HepG2 (cell line): ENCODE measurements around the gene LMNA. TPM values are rescaled to one million over a fixed set of nuclear protein-coding genes. Genes with fewer than 3 reads are reported as not detected.

Experiments
- ATAC-seq: fragments of 200-7000 bp; cut with Tn5 transposase; 3 replicates; pipeline ENCODE4 v1.9.1; 2020; ENCODE audit warnings: mild to moderate bottlenecking, moderate library complexity
- BruUV-seq: library from RNA; stranded (reverse); fragments of 400-500 nt; replicated peaks from 2 replicates; lab custom pipeline; 2021; lab: Mats Ljungman, UMichigan
- CTCF ChIA-PET: fragments of 300-600 bp; formaldehyde crosslinking; extraction: SDS; loops from one replicate; lab custom pipeline; 2021; ENCODE audit warnings: low total read pairs, inconsistent platforms, low intra/inter-chr PET ratio; lab: Yijun Ruan, JAX
- POLR2A ChIA-PET: fragments of 350-600 bp; sonication (Branson Sonifier 250); formaldehyde crosslinking; loops from one replicate; lab custom pipeline; 2020; ENCODE audit warnings: antibody characterized with exemption, inconsistent platforms; lab: Yijun Ruan, JAX
- DNase-seq: peaks from one replicate; pipeline ENCODE4 v3.0.0-alpha.2; 2015; ENCODE audit warnings: low spot score
- FAIRE-seq: peaks from 3 replicates; lab custom pipeline; 2011; peaks lifted over from hg19 to GRCh38; lab: Jason Lieb, UNC
- H2AFZ ChIP-seq: one replicate; pipeline ENCODE4 v1.6.1; 2011; ENCODE audit warnings: low read length, inconsistent platforms
- H3K27ac ChIP-seq: fragments of 300-600 bp; 3 replicates; pipeline ENCODE4 v1.8.0; 2011; ENCODE audit warnings: mixed run types, mild to moderate bottlenecking, mixed read lengths, low read length, inconsistent platforms; ENCODE audit not compliant: insufficient read depth; ENCODE audit errors: extremely low read length
- H3K27me3 ChIP-seq, 2 experiments: fragments of 200-600 bp in 1 of 2; 2 replicates in 1 of 2; 3 replicates in 1 of 2; pipeline versions ENCODE4 v1.6.0 to v1.8.0; 2011; ENCODE audit warnings: low read length in 2 of 2, mild to moderate bottlenecking in 2 of 2, moderate library complexity in 2 of 2, inconsistent platforms in 1 of 2; ENCODE audit not compliant: insufficient read depth in 2 of 2, control insufficient read depth in 1 of 2
- H3K36me3 ChIP-seq, 2 experiments: fragments of 200-600 bp in 1 of 2; replicated peaks in 1 of 2; 2 replicates in 1 of 2; 3 replicates in 1 of 2; pipeline versions ENCODE4 v1.5.1 to v1.8.0; 2011; ENCODE audit warnings: low read length in 2 of 2, inconsistent platforms in 1 of 2; ENCODE audit not compliant: insufficient read depth in 2 of 2, control insufficient read depth in 1 of 2
- H3K4me1 ChIP-seq: 2 replicates; pipeline ENCODE4 v1.5.1; 2012; ENCODE audit warnings: low read length, inconsistent platforms; ENCODE audit not compliant: insufficient read depth
- H3K4me2 ChIP-seq: 2 replicates; pipeline ENCODE4 v1.6.0; 2011; ENCODE audit warnings: low read depth, low read length, inconsistent platforms
- H3K4me3 ChIP-seq, 3 experiments: fragments of 200-600 bp in 1 of 3; sonication (generic), shearing (Covaris generic) in 1 of 3; replicated peaks in 1 of 3; 2 replicates each; pipeline ENCODE4 v1.5.1; 2011 to 2016; ENCODE audit warnings: low read length in 3 of 3, inconsistent platforms in 2 of 3, low read depth in 2 of 3, mild to moderate bottlenecking in 2 of 3, control low read depth in 1 of 3, mixed read lengths in 1 of 3; ENCODE audit not compliant: insufficient read depth in 1 of 3
- H3K79me2 ChIP-seq: one replicate; pipeline ENCODE4 v1.6.1; 2011; ENCODE audit warnings: low read length, inconsistent platforms; ENCODE audit not compliant: insufficient read depth
- H3K9ac ChIP-seq: 2 replicates; pipeline ENCODE4 v1.6.0; 2011; ENCODE audit warnings: mild to moderate bottlenecking, low read depth, low read length, inconsistent platforms; ENCODE audit not compliant: insufficient read depth
- H3K9me3 ChIP-seq: 2 replicates; pipeline ENCODE4 v1.5.1; 2012; ENCODE audit warnings: mild to moderate bottlenecking, low read length
- H4K20me1 ChIP-seq: 2 replicates; pipeline ENCODE4 v1.6.0; 2011; ENCODE audit warnings: inconsistent platforms, mild to moderate bottlenecking, low read length, moderate library complexity; ENCODE audit not compliant: insufficient read depth
- NFE2L2 ChIP-seq: fragments of 150-350 bp; IDR thresholded peaks from 2 replicates; pipeline ENCODE4 v1.6.1; 2014; ENCODE audit warnings: low read length
- STAT6 ChIP-seq: sonication (generic); formaldehyde crosslinking; IDR thresholded peaks from 2 replicates; pipeline ENCODE4 v1.4.0; 2020; ENCODE audit warnings: missing genetic modification reagents, mild to moderate bottlenecking, borderline replicate concordance
- ZBTB10 ChIP-seq: sonication (generic); formaldehyde crosslinking; IDR thresholded peaks from 2 replicates; pipeline ENCODE4 v1.4.0; 2020; ENCODE audit warnings: missing genetic modification reagents, borderline replicate concordance
- WGBS: methylation state at CpG from one replicate; pipeline ENCODE4 v1.1.6; 2017; ENCODE audit warnings: low lambda C conversion rate; 5-methylcytosine and 5-hydroxymethylcytosine counted together
- in situ Hi-C: cut with HindIII; loops from 2 replicates; pipeline ENCODE4 v1.10.0; 2017; ENCODE audit warnings: low pct_unique_long_range_greater_than_20kb; ENCODE audit not compliant: extremely low pct_ligation_motif_present
- intact Hi-C: fragments of 100-400 bp; cut with micrococcal nuclease; formaldehyde crosslinking; loops from one replicate; pipeline ENCODE4 v1.10.0; 2022; ENCODE audit not compliant: unreplicated experiment
- polyA plus RNA-seq, 8 experiments: library from polyadenylated mRNA; depleted of rRNA in 3 of 8; stranded (reverse) in 7 of 8; unstranded in 1 of 8; fragments of >200 nt; fragmentation: Illumina TruSeq in 4 of 8; extraction: Trizol in 4 of 8; gene quantifications; 2 replicates each; pipeline versions ENCODE4 v1.2.1 to v1.2.3, GENCODE V29; 2011 to 2016; ENCODE audit warnings: low read depth in 4 of 8, missing spikeins in 1 of 8, mixed read lengths in 1 of 8; ENCODE audit not compliant: insufficient read depth in 1 of 8
- total RNA-seq, 5 experiments: library from RNA; depleted of rRNA; stranded (reverse); fragments of >200 nt; fragmentation: Illumina TruSeq; extraction: Trizol; gene quantifications; 2 replicates each; pipeline ENCODE4 v1.2.3, GENCODE V29; 2016; ENCODE audit warnings: low read depth in 1 of 5

Gene LMNA
- total and polyA plus RNA-seq, 2 of the 13 experiments (the other 11 are each of a cell fraction or from before 2014, with no cell fraction given), result 107 to 225 TPM

- no peak for ATAC-seq
- TF ChIP-seq STAT6, result no peak
- TF ChIP-seq NFE2L2, result peak; percentile 67
- no peak for TF ChIP-seq ZBTB10 (CRISPR knock-in tag)
- WGBS, result 45% methylated on average over 3 of the region's 3 CpGs
Measured at GRCh38 chr1:156108057-156108456, 6.5 kb upstream of the LMNA start.

More at GRCh38 chr1:156108057-156108456, 6.5 kb upstream of the LMNA start:
- Histone ChIP-seq H3K4me3 (no peak overlapping the region), H3K27me3 (0 out of 5 replicates have a peak, but pooled peaks cover 0 to 8% of the 10 kb centered on the region in 2 experiments), H3K27ac (no peak overlapping the region), H3K4me2 (no peak overlapping the region), H3K79me2 (no peaks in the 10 kb centered on the region), H3K36me3 (no peaks in the 10 kb centered on the region), H3K9ac (no peak overlapping the region), H3K4me1 (peaks cover 81% of the 10 kb centered on the region), H3K9me3 (no peaks in the 10 kb centered on the region), H4K20me1 (no peaks in the 10 kb centered on the region), H2AFZ (no peak overlapping the region)
- FAIRE-seq (no peak), DNase-seq (no peak)
- intact Hi-C loops (no loop called here), in situ Hi-C loops (no loop called here)
- ChIA-PET POLR2A (interaction anchor here (6.9 kb wide), 1 partner anchor 20 kb away, joined by 84 read pairs; no protein-coding TSS in a partner anchor), CTCF (interaction anchor here (0.6 kb wide), 1 partner anchor 19 kb away, joined by 3 read pairs; no protein-coding TSS in a partner anchor)
- no TSS peak for BruUV-seq
